Panc1 (cell line): ENCODE measurements around the gene HEATR5B. TPM values are rescaled to one million over a fixed set of nuclear protein-coding genes. Genes with fewer than 3 reads are reported as not detected.

Experiments
- ATAC-seq: fragments of 200-7000 bp; cut with Tn5 transposase; 2 replicates; pipeline ENCODE4 v1.9.1; 2020; ENCODE audit warnings: mild to moderate bottlenecking, moderate library complexity
- BruUV-seq: library from RNA; stranded (reverse); fragments of 400-500 nt; replicated peaks from 2 replicates; lab custom pipeline; 2021; lab: Mats Ljungman, UMichigan
- CTCF ChIA-PET: fragments of 300-600 bp; sonication (Branson Sonifier 250); formaldehyde crosslinking; loops from one replicate; lab custom pipeline; 2022; ENCODE audit warnings: antibody characterized with exemption; lab: Charles Lee
- POLR2A ChIA-PET: fragments of 300-600 bp; sonication (Branson Sonifier 250); formaldehyde crosslinking; loops from one replicate; lab custom pipeline; 2022; ENCODE audit warnings: antibody characterized with exemption; lab: Charles Lee
- DNase-seq: peaks from one replicate; pipeline ENCODE4 v3.0.0-alpha.2; 2010; ENCODE audit warnings: low read depth, low spot score
- H3K27ac ChIP-seq: 2 replicates; pipeline ENCODE4 v1.5.1; 2011; ENCODE audit warnings: mild to moderate bottlenecking, low read length, inconsistent platforms
- H3K27me3 ChIP-seq: fragments of 200-500 bp; sonication (Bioruptor generic); 2 replicates; pipeline ENCODE4 v1.6.0; 2014; ENCODE audit warnings: low read length, inconsistent platforms; ENCODE audit not compliant: control insufficient read depth, insufficient read depth
- H3K36me3 ChIP-seq: fragments of 200-500 bp; sonication (Bioruptor generic); 2 replicates; pipeline ENCODE4 v1.5.1; 2014; ENCODE audit warnings: inconsistent platforms, mild to moderate bottlenecking, low read length, moderate library complexity; ENCODE audit not compliant: control insufficient read depth, insufficient read depth
- H3K4me1 ChIP-seq: 2 replicates; pipeline ENCODE4 v1.5.1; 2011; ENCODE audit warnings: inconsistent platforms, mild to moderate bottlenecking, low read length, moderate library complexity; ENCODE audit not compliant: control insufficient read depth, insufficient read depth
- H3K4me3 ChIP-seq, 2 experiments: 2 replicates each; pipeline ENCODE4 v1.5.1; 2011 to 2012; ENCODE audit warnings: low read depth in 2 of 2, low read length in 2 of 2, mild to moderate bottlenecking in 2 of 2, inconsistent platforms in 1 of 2, moderate library complexity in 1 of 2
- H3K9me3 ChIP-seq: fragments of 200-500 bp; sonication (Bioruptor generic); 2 replicates; pipeline ENCODE4 v1.5.1; 2014; ENCODE audit warnings: low read depth, mild to moderate bottlenecking, inconsistent platforms, low read length, moderate library complexity; ENCODE audit not compliant: control insufficient read depth, insufficient read depth
- POLR2AphosphoS5 ChIP-seq: IDR thresholded peaks from 2 replicates; pipeline ENCODE4 v1.6.1; 2012; ENCODE audit warnings: mild to moderate bottlenecking, low read depth, low read length, moderate library complexity
- SIN3A ChIP-seq: IDR thresholded peaks from 2 replicates; pipeline ENCODE4 v1.6.1; 2012; ENCODE audit warnings: low read depth, mild to moderate bottlenecking, low read length, moderate library complexity, borderline replicate concordance; ENCODE audit not compliant: insufficient read depth
- TCF7L2 ChIP-seq: IDR thresholded peaks from 2 replicates; pipeline ENCODE4 v1.6.1; 2011; ENCODE audit warnings: mild to moderate bottlenecking, low read depth, low read length, inconsistent platforms
- in situ Hi-C: cut with HindIII; loops from 2 replicates; pipeline ENCODE4 v1.10.0; 2016; ENCODE audit warnings: low sequenced_read_pairs, low pct_unique_long_range_greater_than_20kb
- intact Hi-C: fragments of 100-400 bp; cut with micrococcal nuclease; formaldehyde crosslinking; loops from one replicate; pipeline ENCODE4 v1.10.0; 2022; ENCODE audit not compliant: unreplicated experiment
- total RNA-seq: library from RNA; stranded (reverse); gene quantifications from one replicate; pipeline ENCODE4 v1.2.1, GENCODE V29; 2021; ENCODE audit not compliant: unreplicated experiment
- TF ChIP-seq, protein P1 (sequence below), 2 experiments: IDR thresholded peaks; 2 replicates each; pipeline ENCODE4 v1.6.1; 2011 to 2012; ENCODE audit warnings: low read depth in 2 of 2, control low read depth in 1 of 2, low read length in 1 of 2, mild to moderate bottlenecking in 1 of 2, moderate library complexity in 1 of 2; ENCODE audit not compliant: insufficient read depth in 1 of 2
- TF ChIP-seq, protein P2 (sequence below): fragments of 450-650 bp; IDR thresholded peaks from 2 replicates; pipeline ENCODE4 v1.5.1; 2017; ENCODE audit warnings: mild to moderate bottlenecking

Gene HEATR5B
- total RNA-seq, 1 experiment from 2014 or later: 13.6 TPM

DNA sequence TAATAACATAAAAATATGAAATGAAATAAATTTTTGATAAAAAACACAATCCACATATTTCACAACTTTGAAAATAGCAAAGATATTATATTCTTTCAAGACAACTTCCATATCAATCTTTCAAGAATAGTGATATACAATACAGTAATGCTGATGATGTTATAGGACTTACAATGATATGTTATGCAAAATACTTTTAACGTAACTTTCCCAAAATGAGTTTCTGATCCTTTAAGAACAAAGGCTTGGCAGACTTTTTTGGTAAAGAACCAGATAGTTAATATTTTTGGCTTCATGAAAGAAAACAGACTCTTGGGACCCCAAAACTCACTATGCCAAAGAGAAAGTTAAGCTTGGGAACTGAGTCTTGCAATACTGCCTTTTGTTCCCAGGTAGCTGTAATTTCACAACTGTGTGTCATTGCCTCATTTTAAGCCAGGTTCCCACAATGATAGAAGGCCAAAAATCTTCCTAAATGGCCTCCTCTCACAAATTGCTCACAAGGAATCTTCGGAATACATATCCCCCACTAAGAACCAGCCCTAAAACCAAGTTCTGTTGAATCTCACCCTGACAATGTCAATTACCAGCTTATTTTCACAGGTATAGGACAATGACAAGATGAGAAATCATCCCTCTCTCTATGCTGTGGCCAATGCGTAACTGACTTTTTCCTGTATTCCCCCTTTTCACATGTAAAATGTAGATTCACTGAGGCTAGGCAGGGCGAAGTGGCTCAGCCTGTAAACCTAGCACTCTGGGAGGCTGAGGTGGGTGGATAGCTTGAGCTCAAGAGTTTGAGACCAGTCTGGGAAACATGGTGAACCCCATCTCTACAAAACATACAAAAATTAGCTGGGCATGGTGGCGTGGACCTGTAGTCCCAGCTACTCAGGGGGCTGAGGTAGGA, 63.0 kb downstream of the HEATR5B start:
- DNase-seq (no peak), ATAC-seq (no peak)
- no peak overlapping the region for H3K27ac ChIP-seq
- no TSS peak for BruUV-seq
- in situ Hi-C loops (no loop called here), intact Hi-C loops (no loop called here)
- H3K4me1 ChIP-seq: no peaks in the 10 kb centered on the region
- ChIA-PET CTCF (no interaction called here), POLR2A (no interaction called here)
- no peaks in the 10 kb centered on the region for H3K9me3 ChIP-seq
- TF ChIP-seq, protein P1, sequence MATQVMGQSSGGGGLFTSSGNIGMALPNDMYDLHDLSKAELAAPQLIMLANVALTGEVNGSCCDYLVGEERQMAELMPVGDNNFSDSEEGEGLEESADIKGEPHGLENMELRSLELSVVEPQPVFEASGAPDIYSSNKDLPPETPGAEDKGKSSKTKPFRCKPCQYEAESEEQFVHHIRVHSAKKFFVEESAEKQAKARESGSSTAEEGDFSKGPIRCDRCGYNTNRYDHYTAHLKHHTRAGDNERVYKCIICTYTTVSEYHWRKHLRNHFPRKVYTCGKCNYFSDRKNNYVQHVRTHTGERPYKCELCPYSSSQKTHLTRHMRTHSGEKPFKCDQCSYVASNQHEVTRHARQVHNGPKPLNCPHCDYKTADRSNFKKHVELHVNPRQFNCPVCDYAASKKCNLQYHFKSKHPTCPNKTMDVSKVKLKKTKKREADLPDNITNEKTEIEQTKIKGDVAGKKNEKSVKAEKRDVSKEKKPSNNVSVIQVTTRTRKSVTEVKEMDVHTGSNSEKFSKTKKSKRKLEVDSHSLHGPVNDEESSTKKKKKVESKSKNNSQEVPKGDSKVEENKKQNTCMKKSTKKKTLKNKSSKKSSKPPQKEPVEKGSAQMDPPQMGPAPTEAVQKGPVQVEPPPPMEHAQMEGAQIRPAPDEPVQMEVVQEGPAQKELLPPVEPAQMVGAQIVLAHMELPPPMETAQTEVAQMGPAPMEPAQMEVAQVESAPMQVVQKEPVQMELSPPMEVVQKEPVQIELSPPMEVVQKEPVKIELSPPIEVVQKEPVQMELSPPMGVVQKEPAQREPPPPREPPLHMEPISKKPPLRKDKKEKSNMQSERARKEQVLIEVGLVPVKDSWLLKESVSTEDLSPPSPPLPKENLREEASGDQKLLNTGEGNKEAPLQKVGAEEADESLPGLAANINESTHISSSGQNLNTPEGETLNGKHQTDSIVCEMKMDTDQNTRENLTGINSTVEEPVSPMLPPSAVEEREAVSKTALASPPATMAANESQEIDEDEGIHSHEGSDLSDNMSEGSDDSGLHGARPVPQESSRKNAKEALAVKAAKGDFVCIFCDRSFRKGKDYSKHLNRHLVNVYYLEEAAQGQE (IDR thresholded peaks at IDR 0.05; ENCODE audit: insufficient read depth in 1 of 2, low read depth in 2 of 2, low read length in 1 of 2): no peak
- no peak for TF ChIP-seq TCF7L2
- no peak for TF ChIP-seq SIN3A
- TF ChIP-seq POLR2AphosphoS5: no peak
- TF ChIP-seq, protein P2, sequence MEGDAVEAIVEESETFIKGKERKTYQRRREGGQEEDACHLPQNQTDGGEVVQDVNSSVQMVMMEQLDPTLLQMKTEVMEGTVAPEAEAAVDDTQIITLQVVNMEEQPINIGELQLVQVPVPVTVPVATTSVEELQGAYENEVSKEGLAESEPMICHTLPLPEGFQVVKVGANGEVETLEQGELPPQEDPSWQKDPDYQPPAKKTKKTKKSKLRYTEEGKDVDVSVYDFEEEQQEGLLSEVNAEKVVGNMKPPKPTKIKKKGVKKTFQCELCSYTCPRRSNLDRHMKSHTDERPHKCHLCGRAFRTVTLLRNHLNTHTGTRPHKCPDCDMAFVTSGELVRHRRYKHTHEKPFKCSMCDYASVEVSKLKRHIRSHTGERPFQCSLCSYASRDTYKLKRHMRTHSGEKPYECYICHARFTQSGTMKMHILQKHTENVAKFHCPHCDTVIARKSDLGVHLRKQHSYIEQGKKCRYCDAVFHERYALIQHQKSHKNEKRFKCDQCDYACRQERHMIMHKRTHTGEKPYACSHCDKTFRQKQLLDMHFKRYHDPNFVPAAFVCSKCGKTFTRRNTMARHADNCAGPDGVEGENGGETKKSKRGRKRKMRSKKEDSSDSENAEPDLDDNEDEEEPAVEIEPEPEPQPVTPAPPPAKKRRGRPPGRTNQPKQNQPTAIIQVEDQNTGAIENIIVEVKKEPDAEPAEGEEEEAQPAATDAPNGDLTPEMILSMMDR: no peak
- no peak overlapping the region for H3K4me3 ChIP-seq
- no peaks in the 10 kb centered on the region for H3K27me3 ChIP-seq
- H3K36me3 ChIP-seq: peaks cover 4% of the 10 kb centered on the region

DNA sequence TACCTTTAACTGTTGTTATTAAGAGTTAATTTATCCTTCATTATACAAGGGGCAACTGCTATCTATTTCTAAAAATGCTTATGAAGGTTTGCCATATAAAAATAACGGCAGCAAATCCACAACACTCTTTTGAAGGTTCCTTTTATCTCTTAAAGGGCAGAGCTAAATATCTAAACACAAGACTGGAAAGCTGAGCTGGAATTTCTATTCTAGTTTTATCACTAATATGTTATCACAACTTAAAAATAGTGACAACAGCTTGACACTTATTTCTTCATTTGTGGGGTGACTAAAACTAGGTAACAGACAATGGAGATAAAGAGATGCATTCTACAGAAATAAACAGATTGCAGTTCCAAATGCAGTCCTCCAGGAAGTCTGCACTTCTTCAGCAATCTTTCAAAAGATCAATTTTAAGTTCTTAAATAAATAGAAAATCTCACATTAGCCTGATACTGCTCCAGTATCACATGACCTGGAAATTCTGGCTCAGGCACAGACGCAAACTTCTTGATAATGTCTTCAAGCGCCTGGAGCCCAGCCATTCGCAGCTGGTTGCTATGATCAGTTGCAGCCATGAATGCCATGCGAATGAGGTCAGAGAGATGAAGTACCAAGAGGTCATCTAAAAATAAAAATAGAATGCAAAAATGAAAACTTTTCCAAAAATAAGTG, 63.8 kb downstream of the HEATR5B start:
- peaks cover 4% of the 10 kb centered on the region for H3K36me3 ChIP-seq
- no peak for DNase-seq
- no peaks in the 10 kb centered on the region for H3K27me3 ChIP-seq
- H3K4me3 ChIP-seq: no peak overlapping the region
- H3K9me3 ChIP-seq: no peaks in the 10 kb centered on the region
- no peak overlapping the region for H3K27ac ChIP-seq
- no peak for ATAC-seq
- ChIA-PET CTCF (no interaction called here), POLR2A (no interaction called here)
- TF ChIP-seq SIN3A: no peak
- TF ChIP-seq TCF7L2: no peak
- TF ChIP-seq POLR2AphosphoS5: no peak
- TF ChIP-seq, protein P2: no peak
- TF ChIP-seq, protein P1 (IDR thresholded peaks at IDR 0.05; ENCODE audit: insufficient read depth in 1 of 2, low read depth in 2 of 2, low read length in 1 of 2): no peak
- intact Hi-C loops: no loop called here
- BruUV-seq: no TSS peak
- H3K4me1 ChIP-seq: no peaks in the 10 kb centered on the region
- in situ Hi-C loops: no loop called here
